H1 (cell line): ENCODE data around the gene ZNF692. TPM values are rescaled to one million over a fixed set of nuclear protein-coding genes. Genes with fewer than 3 reads are reported as not detected.

ENCODE experiments used
- CTCF ChIA-PET: fragments of 300-600 bp; sonication (Branson Sonifier 250); formaldehyde crosslinking; loops from one replicate; lab custom pipeline; 2021; ENCODE audit not compliant: partially characterized antibody; lab: Charles Lee
- POLR2A ChIA-PET: fragments of 300-600 bp; sonication (Branson Sonifier 250); formaldehyde crosslinking; loops from one replicate; lab custom pipeline; 2021; ENCODE audit warnings: inconsistent platforms; ENCODE audit not compliant: partially characterized antibody; lab: Charles Lee
- DNase-seq, 2 experiments: peaks; one replicate each; pipeline versions ENCODE4 v3.0.0 to v3.0.0-alpha.2; 2010 to 2022; ENCODE audit warnings: low spot score in 2 of 2, low read depth in 1 of 2, mixed read lengths in 1 of 2
- FAIRE-seq: peaks from 2 replicates; lab custom pipeline; 2011; peaks lifted over from hg19 to GRCh38; lab: Jason Lieb, UNC
- H2AFZ ChIP-seq: 2 replicates; pipeline ENCODE4 v1.8.1; 2012; ENCODE audit warnings: low read length, inconsistent platforms
- H2AK5ac ChIP-seq: 2 replicates; pipeline ENCODE4 v1.6.1; 2013; ENCODE audit warnings: low read depth, low read length
- H2BK120ac ChIP-seq: replicated peaks from 2 replicates; pipeline ENCODE3; 2013; ENCODE audit warnings: low read depth, low read length, inconsistent platforms
- H2BK12ac ChIP-seq: 2 replicates; pipeline ENCODE4 v1.6.1; 2013; ENCODE audit warnings: low read depth, low read length
- H2BK15ac ChIP-seq: 2 replicates; pipeline ENCODE4 v1.6.1; 2013; ENCODE audit warnings: low read length
- H2BK20ac ChIP-seq: 2 replicates; pipeline ENCODE4 v1.6.1; 2013; ENCODE audit warnings: low read length
- H2BK5ac ChIP-seq: 2 replicates; pipeline ENCODE4 v1.6.1; 2013; ENCODE audit warnings: low read depth, low read length
- H3K14ac ChIP-seq: 2 replicates; pipeline ENCODE4 v1.6.1; 2013; ENCODE audit warnings: inconsistent platforms; ENCODE audit not compliant: insufficient read length
- H3K18ac ChIP-seq: 2 replicates; pipeline ENCODE4 v1.6.1; 2013; ENCODE audit warnings: low read length; ENCODE audit errors: extremely low read depth
- H3K23ac ChIP-seq: 2 replicates; pipeline ENCODE4 v1.6.1; 2013; ENCODE audit warnings: inconsistent platforms; ENCODE audit not compliant: insufficient read length
- H3K23me2 ChIP-seq: 2 replicates; pipeline ENCODE4 v1.6.1; 2013; ENCODE audit warnings: low read depth, low read length
- H3K27ac ChIP-seq: 2 replicates; pipeline ENCODE4 v1.6.1; 2011; ENCODE audit warnings: low read depth, low read length, inconsistent platforms
- H3K27me3 ChIP-seq, 4 experiments: replicated peaks in 1 of 4; 1 replicate in 1 of 4; 2 replicates in 3 of 4; pipeline versions ENCODE4 v1.6.1 to v1.8.1; 2011 to 2013; ENCODE audit warnings: low read length in 3 of 4, mild to moderate bottlenecking in 3 of 4, inconsistent platforms in 2 of 4, mixed read lengths in 2 of 4, moderate library complexity in 1 of 4; ENCODE audit not compliant: control insufficient read depth in 3 of 4, insufficient read depth in 3 of 4; ENCODE audit errors: extremely low read depth in 1 of 4
- H3K36me3 ChIP-seq, 4 experiments: 2 replicates each; pipeline versions ENCODE4 v1.6.1 to v1.8.1; 2011 to 2013; ENCODE audit warnings: mild to moderate bottlenecking in 4 of 4, low read length in 3 of 4, moderate library complexity in 2 of 4, control low read depth in 1 of 4, inconsistent platforms in 1 of 4; ENCODE audit not compliant: insufficient read depth in 4 of 4, control insufficient read depth in 2 of 4
- H3K4ac ChIP-seq: replicated peaks from 2 replicates; pipeline ENCODE3; 2013; ENCODE audit warnings: low read length, low read depth, mixed read lengths, inconsistent platforms; ENCODE audit not compliant: insufficient read length
- H3K4me1 ChIP-seq, 4 experiments: replicated peaks in 1 of 4; 1 replicate in 1 of 4; 2 replicates in 3 of 4; pipeline versions ENCODE4 v1.6.1 to v1.8.1; 2011 to 2013; ENCODE audit warnings: low read length in 3 of 4, inconsistent platforms in 2 of 4, mixed read lengths in 1 of 4; ENCODE audit not compliant: insufficient read depth in 4 of 4, control insufficient read depth in 3 of 4
- H3K4me2 ChIP-seq, 2 experiments: 2 replicates each; pipeline versions ENCODE4 v1.6.1 to v1.8.1; 2011 to 2013; ENCODE audit warnings: low read depth in 2 of 2, low read length in 2 of 2, control low read depth in 1 of 2, inconsistent platforms in 1 of 2, mild to moderate bottlenecking in 1 of 2; ENCODE audit not compliant: insufficient read depth in 1 of 2
- H3K4me3 ChIP-seq, 4 experiments: fragments of 200-600, 300-600 bp in 1 of 4; sonication (generic), shearing (Covaris generic), sonication (Bioruptor Twin) in 1 of 4; 2 replicates each; pipeline versions ENCODE4 v1.5.1 to v1.8.1; 2011 to 2016; ENCODE audit warnings: low read length in 4 of 4, low read depth in 3 of 4, control low read depth in 2 of 4, inconsistent platforms in 2 of 4, mild to moderate bottlenecking in 2 of 4, mixed read lengths in 1 of 4, moderate library complexity in 1 of 4; ENCODE audit not compliant: insufficient read depth in 2 of 4; ENCODE audit errors: extremely low read depth in 1 of 4
- H3K56ac ChIP-seq: replicated peaks from 2 replicates; pipeline ENCODE3; 2013; ENCODE audit warnings: low read depth, mild to moderate bottlenecking, mixed read lengths, low read length, inconsistent platforms; ENCODE audit not compliant: insufficient read length
- H3K79me1 ChIP-seq: 2 replicates; pipeline ENCODE4 v1.6.1; 2013; ENCODE audit warnings: low read depth, low read length, control low read depth
- H3K79me2 ChIP-seq, 2 experiments: 2 replicates each; pipeline versions ENCODE4 v1.6.1 to v1.8.1; 2012 to 2013; ENCODE audit warnings: low read length in 2 of 2, mild to moderate bottlenecking in 2 of 2, inconsistent platforms in 1 of 2; ENCODE audit not compliant: insufficient read depth in 2 of 2, control insufficient read depth in 1 of 2
- H3K9ac ChIP-seq, 4 experiments: replicated peaks in 1 of 4; 1 replicate in 1 of 4; 2 replicates in 3 of 4; pipeline versions ENCODE4 v1.6.1 to v1.8.1; 2011 to 2013; ENCODE audit warnings: low read depth in 3 of 4, low read length in 3 of 4, control low read depth in 2 of 4, mild to moderate bottlenecking in 2 of 4, moderate library complexity in 2 of 4, inconsistent platforms in 1 of 4; ENCODE audit errors: extremely low read depth in 1 of 4
- H3K9me3 ChIP-seq, 2 experiments: 2 replicates each; pipeline versions ENCODE4 v1.6.1 to v1.8.1; 2012 to 2013; ENCODE audit warnings: mild to moderate bottlenecking in 2 of 2, moderate library complexity in 2 of 2, control low read depth in 1 of 2, inconsistent platforms in 1 of 2, low read depth in 1 of 2, low read length in 1 of 2, mixed read lengths in 1 of 2; ENCODE audit not compliant: insufficient read depth in 2 of 2
- H4K20me1 ChIP-seq, 2 experiments: replicated peaks in 1 of 2; 2 replicates each; pipeline versions ENCODE3 to v1.8.1; 2011 to 2013; ENCODE audit warnings: inconsistent platforms in 2 of 2, low read length in 2 of 2, mild to moderate bottlenecking in 1 of 2; ENCODE audit not compliant: insufficient read depth in 2 of 2, control insufficient read depth in 1 of 2
- H4K5ac ChIP-seq: 2 replicates; pipeline ENCODE4 v1.6.1; 2013; ENCODE audit warnings: low read length, low read depth, mixed read lengths, inconsistent platforms; ENCODE audit not compliant: insufficient read length
- H4K8ac ChIP-seq: 2 replicates; pipeline ENCODE4 v1.8.0; 2013; ENCODE audit warnings: mild to moderate bottlenecking, moderate library complexity, low read length, inconsistent platforms; ENCODE audit not compliant: insufficient read depth; ENCODE audit errors: extremely low read depth
- H4K91ac ChIP-seq: replicated peaks from 2 replicates; pipeline ENCODE3; 2013; ENCODE audit warnings: low read length, mixed read lengths, inconsistent platforms; ENCODE audit not compliant: insufficient read length
- ASH2L ChIP-seq: fragments of 200-600, 300-600 bp; sonication (generic); IDR thresholded peaks from one replicate; pipeline ENCODE4 v1.7.1; 2017; ENCODE audit warnings: low read length
- CHD1 ChIP-seq: IDR thresholded peaks from 2 replicates; pipeline ENCODE4 v1.6.1; 2012; ENCODE audit warnings: low read depth, low read length, improper control_type of control experiment
- CREB1 ChIP-seq: IDR thresholded peaks from 2 replicates; pipeline ENCODE4 v1.6.1; 2012; ENCODE audit warnings: inconsistent platforms
- CTBP2 ChIP-seq: IDR thresholded peaks from 2 replicates; pipeline ENCODE4 v1.7.0; 2011; ENCODE audit warnings: borderline replicate concordance, mild to moderate bottlenecking, moderate library complexity, mixed read lengths, low read length; ENCODE audit not compliant: insufficient read depth, insufficient read length
- EZH2 ChIP-seq: fragments of 200-600 bp; sonication (generic); IDR thresholded peaks from 2 replicates; pipeline ENCODE4 v1.7.1; 2012; ENCODE audit warnings: low read depth, mild to moderate bottlenecking, moderate library complexity, low read length, inconsistent platforms; ENCODE audit not compliant: severe bottlenecking
- JUND ChIP-seq: IDR thresholded peaks from 2 replicates; pipeline ENCODE4 v1.6.1; 2011; ENCODE audit warnings: mild to moderate bottlenecking, improper control_type of control experiment, low read length
- POLR2AphosphoS5 ChIP-seq: IDR thresholded peaks from 2 replicates; pipeline ENCODE4 v1.6.1; 2011; ENCODE audit warnings: low read depth, low read length
- RBBP5 ChIP-seq: IDR thresholded peaks from 2 replicates; pipeline ENCODE4 v1.7.1; 2012; ENCODE audit warnings: low read depth, mild to moderate bottlenecking, inconsistent platforms, low read length, moderate library complexity, borderline replicate concordance
- RXRA ChIP-seq: IDR thresholded peaks from 2 replicates; pipeline ENCODE4 v1.6.1; 2011; ENCODE audit warnings: low read depth, mild to moderate bottlenecking, low read length, moderate library complexity; ENCODE audit not compliant: insufficient read depth
- SIN3A ChIP-seq, 2 experiments: IDR thresholded peaks in 1 of 2; conservative IDR thresholded peaks in 1 of 2; 2 replicates each; pipeline ENCODE4 v1.6.1; 2011 to 2012; ENCODE audit warnings: low read length in 2 of 2, improper control_type of control experiment in 1 of 2, low read depth in 1 of 2, mild to moderate bottlenecking in 1 of 2
- SIX5 ChIP-seq: IDR thresholded peaks from 2 replicates; pipeline ENCODE4 v1.6.1; 2011; ENCODE audit warnings: mild to moderate bottlenecking, low read depth, low read length
- TAF1 ChIP-seq: IDR thresholded peaks from 2 replicates; pipeline ENCODE4 v1.6.1; 2011; ENCODE audit warnings: mild to moderate bottlenecking, low read depth, low read length
- TCF12 ChIP-seq: IDR thresholded peaks from 2 replicates; pipeline ENCODE4 v1.6.1; 2011; ENCODE audit warnings: low read depth, mild to moderate bottlenecking, low read length
- YY1 ChIP-seq: IDR thresholded peaks from 2 replicates; pipeline ENCODE4 v1.6.1; 2011; ENCODE audit warnings: low read depth, mild to moderate bottlenecking, low read length
- ZNF274 ChIP-seq: IDR thresholded peaks from 2 replicates; pipeline ENCODE4 v1.7.0; 2012; ENCODE audit warnings: low read length, borderline replicate concordance; ENCODE audit errors: extremely low read depth
- WGBS, 2 experiments: shearing (Covaris generic) in 1 of 2; methylation state at CpG; one replicate each; pipeline versions ENCODE4 v1.1.6 to v1.1.7; 2013 to 2015; ENCODE audit warnings: low lambda C conversion rate in 2 of 2, mixed read lengths in 2 of 2, inconsistent platforms in 1 of 2, low coverage in 1 of 2, missing lambda C conversion rate in 1 of 2; ENCODE audit not compliant: insufficient replicate concordance in 2 of 2, insufficient coverage in 1 of 2, insufficient read length in 1 of 2; ENCODE audit errors: extremely low coverage in 1 of 2, missing lambda C conversion rate in 1 of 2; 5-methylcytosine and 5-hydroxymethylcytosine counted together
- polyA plus RNA-seq, 7 experiments: library from polyadenylated mRNA; depleted of rRNA in 3 of 7; stranded (reverse) in 5 of 7; unstranded in 2 of 7; fragments of >200 nt in 5 of 7; fragments of 200-250 nt in 2 of 7; gene quantifications; 1 replicate in 5 of 7; 2 replicates in 1 of 7; 4 replicates in 1 of 7; pipeline versions ENCODE4 v1.2.1 to v1.2.3, GENCODE V29; 2011 to 2013; ENCODE audit warnings: missing spikeins in 2 of 7, mixed read lengths in 2 of 7
- total RNA-seq: library from RNA; stranded (reverse); fragmentation: NEBNext Ultra II Directional; extraction: Animal tissue kit (Norgen Biotek cat#: 25700); gene quantifications from 2 replicates; pipeline ENCODE4 v1.2.1, GENCODE V29; 2021

The ZNF692 gene
- total and polyA plus RNA-seq, 2 of the 8 experiments (the other 6 are each of a cell fraction or from before 2014, with no cell fraction given), result 38.4 to 52.3 TPM

GRCh38 chr1:248821101-248821500, 37.8 kb downstream of the ZNF692 start:
- POLR2A ChIA-PET, result interaction anchor here (0.6 to 3.9 kb wide), 5 partner anchors 9 to 196 kb away, joined by 3 to 16 read pairs (median 8); partner anchors contain the start of genes ZNF672 and ZNF692
- Histone ChIP-seq H3K4ac (no peak overlapping the region), H3K79me2 (peaks cover 0 to 68% of the 10 kb centered on the region in 2 experiments; a peak in 3 of 4 replicates), H2BK120ac (no peak overlapping the region), H4K20me1 (peaks cover 0 to 10% of the 10 kb centered on the region in 2 experiments), H2BK20ac (no peak overlapping the region), H3K4me2 (no peak overlapping the region), H2BK5ac (no peak overlapping the region), H3K4me1 (peaks cover 0 to 5% (median 3%) of the 10 kb centered on the region in 4 experiments; a peak in 6 of 7 replicates), H2AK5ac (no peak overlapping the region), H3K27ac (no peak overlapping the region), H2BK15ac (no peak overlapping the region), H4K5ac (no peak overlapping the region), H3K23me2 (peaks cover 6% of the 10 kb centered on the region; the same call in 1 of the 2 replicates), H3K18ac (no peak overlapping the region), H4K91ac (no peak overlapping the region), H3K79me1 (peaks cover 21% of the 10 kb centered on the region), H3K27me3 (no peaks in the 10 kb centered on the region), H2AFZ (no peak overlapping the region), H2BK12ac (no peak overlapping the region), H3K23ac (no peak overlapping the region), H3K56ac (no peak overlapping the region), H4K8ac (no peak overlapping the region), H3K9ac (no peak overlapping the region), H3K14ac (no peak overlapping the region), H3K36me3 (peaks cover 0 to 27% (median 10%) of the 10 kb centered on the region in 4 experiments; a peak in 6 of 8 replicates), H3K9me3 (no peaks in the 10 kb centered on the region), H3K4me3 (no peak overlapping the region)
- FAIRE-seq (no peak), DNase-seq (no peak)
- CTCF ChIA-PET, result interaction anchor here (0.6 to 2.6 kb wide), 6 partner anchors 10 to 1552 kb away, joined by 3 to 10 read pairs (median 4); partner anchors contain the start of gene ZNF692
- 81% methylated on average over 3 of the region's 3 CpGs; no CpG with 5 or more reads in 1 of the 2 experiments for WGBS, 2 experiments
- TF ChIP-seq EZH2 (no peak), CTBP2 (no peak), RBBP5 (no peak), RXRA (no peak), YY1 (no peak), ZNF274 (no peak), POLR2AphosphoS5 (no peak), TAF1 (no peak), SIX5 (no peak), CREB1 (no peak), TCF12 (no peak), JUND (no peak), CHD1 (no peak), ASH2L (no peak), SIN3A (conservative IDR thresholded peaks at IDR 0.05 in 1 of 2, IDR thresholded peaks at IDR 0.05 in 1 of 2; ENCODE audit: low read depth in 1 of 2, low read length in 2 of 2) (no peak)
